GM18870 (cell line): ENCODE data around the gene NIT1.

Source experiments
- ATAC-seq: cut with Tn5 transposase; IDR thresholded peaks from one replicate; pipeline ENCODE4 v1.9.1; 2021; ENCODE audit warnings: moderate library complexity; ENCODE audit not compliant: unreplicated experiment

The NIT1 gene

GRCh38 chr1:161117759-161118581, at the start of gene NIT1, which contains the start of gene PFDN2:
TSS of gene NIT1 (plus strand) at chr1:161118105. CDS start at chr1:161118177, 72 bp downstream.
TSS of gene PFDN2 (minus strand) at chr1:161118037. CDS start at chr1:161118026, 11 bp downstream.
- ATAC-seq: peak; percentile 53

GRCh38 chr1:161068306-161069234, 49.3 kb upstream of the NIT1 start:
- ATAC-seq: peak; percentile 50

- no peak for ATAC-seq
These were observed 48.7 kb upstream of the NIT1 start for GRCh38 chr1:161069241-161069640.

GRCh38 chr1:161069731-161070270, 48.1 kb upstream of the NIT1 start, which contains the start of gene ARHGAP30:
TSS of gene ARHGAP30 (minus strand) at chr1:161069891. CDS start at chr1:161069624, 267 bp downstream.
- peak; percentile 79 for ATAC-seq

- no peak for ATAC-seq
These were observed 47.1 kb upstream of the NIT1 start for GRCh38 chr1:161070761-161071160.

- ATAC-seq: no peak
These were observed 46.0 kb upstream of the NIT1 start for GRCh38 chr1:161071886-161072371.

- no peak for ATAC-seq
These were observed 45.0 kb upstream of the NIT1 start for GRCh38 chr1:161072751-161073449.

GRCh38 chr1:161073474-161074121, 44.3 kb upstream of the NIT1 start:
- ATAC-seq: no peak

- no peak for ATAC-seq
These were observed 43.1 kb upstream of the NIT1 start for GRCh38 chr1:161074676-161075368.

- ATAC-seq: no peak
These were observed 41.5 kb upstream of the NIT1 start for GRCh38 chr1:161076410-161076809.

GRCh38 chr1:161077426-161077825, 40.5 kb upstream of the NIT1 start:
- no peak for ATAC-seq

- ATAC-seq: no peak
These were observed 38.3 kb upstream of the NIT1 start for GRCh38 chr1:161079436-161080110.

- no peak for ATAC-seq
These were observed 37.2 kb upstream of the NIT1 start for GRCh38 chr1:161080441-161081405.

GRCh38 chr1:161081519-161081918, 36.4 kb upstream of the NIT1 start:
- ATAC-seq: no peak

- no peak for ATAC-seq
These were observed 35.4 kb upstream of the NIT1 start for GRCh38 chr1:161082483-161082882.

- no peak for ATAC-seq
These were observed 34.7 kb upstream of the NIT1 start for GRCh38 chr1:161082996-161083747.
